Parathyroid adenoma (tissue), 2 donors: ENCODE results near the gene PNPLA1.

Source experiments
- H2AFZ ChIP-seq: fragments of 300-600 bp; sonication (generic); one replicate; pipeline ENCODE4 v1.7.0; 2017; ENCODE audit warnings: antibody characterized with exemption, mild to moderate bottlenecking
- H3K27ac ChIP-seq: fragments of 300-600 bp; sonication (generic); one replicate; pipeline ENCODE4 v1.7.0; 2017
- H3K27me3 ChIP-seq: fragments of 300-600 bp; sonication (generic); one replicate; pipeline ENCODE4 v1.7.0; 2017; ENCODE audit warnings: low read length; ENCODE audit not compliant: control insufficient read depth, insufficient read depth
- H3K36me3 ChIP-seq: fragments of 300-600 bp; sonication (generic); one replicate; pipeline ENCODE4 v1.7.0; 2017; ENCODE audit warnings: low read length; ENCODE audit not compliant: control insufficient read depth, insufficient read depth
- H3K4me1 ChIP-seq: fragments of 300-600 bp; sonication (generic); one replicate; pipeline ENCODE4 v1.7.0; 2017; ENCODE audit warnings: control low read depth
- H3K4me2 ChIP-seq: fragments of 300-600 bp; sonication (generic); one replicate; pipeline ENCODE4 v1.7.0; 2017; ENCODE audit warnings: low read length
- H3K4me3 ChIP-seq: fragments of 300-600 bp; sonication (generic); one replicate; pipeline ENCODE4 v1.7.0; 2017; ENCODE audit warnings: low read depth, low read length
- H3K79me2 ChIP-seq: fragments of 300-600 bp; sonication (generic); one replicate; pipeline ENCODE4 v1.7.0; 2017; ENCODE audit warnings: control low read depth
- H3K9ac ChIP-seq: fragments of 300-600 bp; sonication (generic); one replicate; pipeline ENCODE4 v1.7.0; 2017; ENCODE audit warnings: mild to moderate bottlenecking
- H3K9me3 ChIP-seq: fragments of 300-600 bp; sonication (generic); one replicate; pipeline ENCODE4 v1.7.0; 2017; ENCODE audit warnings: low read length; ENCODE audit not compliant: control insufficient read depth
- TF ChIP-seq, protein P1 (sequence below): fragments of 300-600 bp; sonication (generic); IDR thresholded peaks from one replicate; pipeline ENCODE4 v1.7.0; 2017; ENCODE audit warnings: antibody characterized with exemption, mild to moderate bottlenecking
- donor health status: primary hyperparathyroidism.

Gene PNPLA1

DNA sequence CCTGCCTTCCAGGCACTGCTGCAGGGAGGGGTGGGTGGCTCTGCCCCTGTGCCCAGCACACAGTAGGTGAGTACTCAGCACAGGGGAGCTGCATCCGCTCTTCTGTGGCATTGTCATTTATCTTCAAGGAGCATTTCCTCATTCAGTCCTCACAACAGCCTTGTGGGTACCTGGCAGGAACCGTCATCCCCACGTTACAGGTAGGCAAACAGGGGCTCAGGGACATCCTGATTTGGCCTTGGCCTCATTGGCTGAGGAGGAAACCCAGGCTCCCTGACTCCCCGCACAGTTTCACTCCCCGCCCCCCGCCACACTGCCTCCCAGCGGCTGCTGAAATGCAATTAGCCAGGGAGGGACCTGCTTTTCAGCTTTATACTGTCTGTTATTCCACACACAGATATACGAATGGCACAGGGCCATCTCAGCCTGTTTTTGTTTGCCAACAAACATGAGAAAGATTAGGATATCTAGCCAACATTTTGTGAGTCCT lies 24.2 kb upstream of the PNPLA1 start:
- H3K79me2 ChIP-seq = no peaks in the 10 kb centered on the region
- H2AFZ ChIP-seq = no peak overlapping the region
- no peaks in the 10 kb centered on the region for H3K9me3 ChIP-seq
- H3K36me3 ChIP-seq = no peaks in the 10 kb centered on the region
- H3K27me3 ChIP-seq = no peaks in the 10 kb centered on the region
- H3K27ac ChIP-seq = no peak overlapping the region
- no peak overlapping the region for H3K4me2 ChIP-seq
- TF ChIP-seq, protein P1, sequence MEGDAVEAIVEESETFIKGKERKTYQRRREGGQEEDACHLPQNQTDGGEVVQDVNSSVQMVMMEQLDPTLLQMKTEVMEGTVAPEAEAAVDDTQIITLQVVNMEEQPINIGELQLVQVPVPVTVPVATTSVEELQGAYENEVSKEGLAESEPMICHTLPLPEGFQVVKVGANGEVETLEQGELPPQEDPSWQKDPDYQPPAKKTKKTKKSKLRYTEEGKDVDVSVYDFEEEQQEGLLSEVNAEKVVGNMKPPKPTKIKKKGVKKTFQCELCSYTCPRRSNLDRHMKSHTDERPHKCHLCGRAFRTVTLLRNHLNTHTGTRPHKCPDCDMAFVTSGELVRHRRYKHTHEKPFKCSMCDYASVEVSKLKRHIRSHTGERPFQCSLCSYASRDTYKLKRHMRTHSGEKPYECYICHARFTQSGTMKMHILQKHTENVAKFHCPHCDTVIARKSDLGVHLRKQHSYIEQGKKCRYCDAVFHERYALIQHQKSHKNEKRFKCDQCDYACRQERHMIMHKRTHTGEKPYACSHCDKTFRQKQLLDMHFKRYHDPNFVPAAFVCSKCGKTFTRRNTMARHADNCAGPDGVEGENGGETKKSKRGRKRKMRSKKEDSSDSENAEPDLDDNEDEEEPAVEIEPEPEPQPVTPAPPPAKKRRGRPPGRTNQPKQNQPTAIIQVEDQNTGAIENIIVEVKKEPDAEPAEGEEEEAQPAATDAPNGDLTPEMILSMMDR = no peak
- no peak overlapping the region for H3K4me3 ChIP-seq
- no peaks in the 10 kb centered on the region for H3K4me1 ChIP-seq
- no peak overlapping the region for H3K9ac ChIP-seq

DNA sequence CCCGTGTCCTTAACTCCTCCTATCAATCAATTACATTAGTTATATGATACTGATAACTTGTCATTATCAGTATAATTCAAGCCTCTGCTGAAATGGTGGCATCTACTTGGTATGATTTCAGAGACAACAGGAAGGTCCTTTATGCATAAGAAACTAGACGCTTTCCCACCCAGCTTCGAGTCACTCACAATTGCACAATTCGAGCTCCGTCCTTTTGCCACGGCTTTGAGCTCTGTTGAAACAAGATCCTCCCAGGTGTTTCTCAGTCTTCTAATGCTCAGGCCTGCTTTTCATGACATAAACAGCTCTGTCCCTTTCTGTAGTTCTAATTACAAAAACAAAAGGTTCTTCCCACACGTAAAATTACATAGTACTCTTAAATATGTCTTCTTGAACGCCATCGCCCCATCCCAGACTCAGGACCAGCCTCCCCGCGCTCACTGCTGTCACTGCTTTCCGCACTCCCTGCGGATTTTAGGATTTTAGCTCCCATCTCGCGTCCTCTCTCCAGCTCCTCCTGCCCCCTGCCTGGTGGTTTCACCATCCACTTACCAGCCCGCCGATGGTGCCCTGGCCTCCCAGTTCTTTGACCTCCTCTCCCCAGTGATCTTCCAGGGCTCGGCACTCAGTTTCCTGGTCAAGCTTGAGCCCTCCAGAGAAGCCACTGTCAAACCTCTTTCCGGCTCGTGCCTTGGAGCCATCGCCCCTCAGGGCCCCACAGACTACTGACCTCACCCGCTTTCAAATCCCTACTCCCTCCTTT lies 23.2 kb upstream of the PNPLA1 start:
- H3K9me3 ChIP-seq = no peaks in the 10 kb centered on the region
- H3K9ac ChIP-seq = no peak overlapping the region
- TF ChIP-seq, protein P1 = no peak
- no peaks in the 10 kb centered on the region for H3K79me2 ChIP-seq
- no peak overlapping the region for H3K4me2 ChIP-seq
- no peak overlapping the region for H3K4me3 ChIP-seq
- no peaks in the 10 kb centered on the region for H3K27me3 ChIP-seq
- H3K36me3 ChIP-seq = no peaks in the 10 kb centered on the region
- H3K27ac ChIP-seq = no peak overlapping the region
- no peak overlapping the region for H2AFZ ChIP-seq
- H3K4me1 ChIP-seq = no peaks in the 10 kb centered on the region

DNA sequence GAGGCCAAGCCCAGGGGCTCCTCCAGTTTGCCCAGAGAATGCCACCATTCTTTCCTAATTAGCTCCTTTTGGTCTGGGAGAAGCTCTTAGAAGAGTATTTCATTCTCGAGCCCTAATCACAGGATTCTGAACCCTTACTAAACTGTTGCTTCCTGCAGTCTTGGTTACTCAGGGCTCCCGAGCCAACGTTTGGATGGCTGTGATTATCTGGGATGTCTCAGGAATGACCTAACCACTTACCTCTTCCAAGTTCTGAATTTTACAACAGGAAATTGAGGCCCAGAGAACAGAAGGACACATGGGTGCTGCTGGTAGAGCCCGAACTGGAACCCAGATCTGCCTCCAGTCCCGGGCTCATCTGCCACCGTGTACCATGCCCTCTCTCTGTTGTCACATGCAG lies 22.2 kb upstream of the PNPLA1 start:
- no peak overlapping the region for H3K9ac ChIP-seq
- no peak overlapping the region for H2AFZ ChIP-seq
- H3K4me2 ChIP-seq = no peak overlapping the region
- no peaks in the 10 kb centered on the region for H3K4me1 ChIP-seq
- no peaks in the 10 kb centered on the region for H3K79me2 ChIP-seq
- TF ChIP-seq, protein P1 = no peak
- no peaks in the 10 kb centered on the region for H3K27me3 ChIP-seq
- no peak overlapping the region for H3K27ac ChIP-seq
- H3K4me3 ChIP-seq = no peak overlapping the region
- no peaks in the 10 kb centered on the region for H3K36me3 ChIP-seq
- no peaks in the 10 kb centered on the region for H3K9me3 ChIP-seq

DNA sequence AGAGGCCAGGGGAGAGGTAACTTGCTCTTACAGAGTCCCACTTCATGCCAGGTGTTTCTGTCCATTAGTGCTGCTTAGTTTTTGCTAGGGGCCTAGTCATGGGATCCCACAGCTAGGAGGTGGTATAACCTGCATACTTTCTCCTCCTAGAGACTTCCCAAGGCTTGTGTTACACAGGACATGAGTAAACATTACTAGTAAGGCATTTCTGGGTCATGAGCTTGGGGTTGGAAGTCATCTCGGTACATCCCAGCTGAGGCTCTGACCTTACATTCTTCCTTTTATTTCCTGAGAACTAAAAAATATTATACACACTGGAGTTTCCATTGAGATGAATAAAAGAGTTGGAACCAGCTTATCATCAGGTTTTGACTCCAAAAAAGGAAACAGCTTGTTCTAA lies 20.9 kb upstream of the PNPLA1 start:
- Histone ChIP-seq H3K9me3 (no peaks in the 10 kb centered on the region), H3K4me3 (no peak overlapping the region), H3K4me2 (no peak overlapping the region), H2AFZ (no peak overlapping the region), H3K9ac (no peak overlapping the region), H3K36me3 (no peaks in the 10 kb centered on the region), H3K4me1 (no peaks in the 10 kb centered on the region), H3K27me3 (no peaks in the 10 kb centered on the region), H3K79me2 (no peaks in the 10 kb centered on the region), H3K27ac (no peak overlapping the region)
- TF ChIP-seq, protein P1 = no peak

DNA sequence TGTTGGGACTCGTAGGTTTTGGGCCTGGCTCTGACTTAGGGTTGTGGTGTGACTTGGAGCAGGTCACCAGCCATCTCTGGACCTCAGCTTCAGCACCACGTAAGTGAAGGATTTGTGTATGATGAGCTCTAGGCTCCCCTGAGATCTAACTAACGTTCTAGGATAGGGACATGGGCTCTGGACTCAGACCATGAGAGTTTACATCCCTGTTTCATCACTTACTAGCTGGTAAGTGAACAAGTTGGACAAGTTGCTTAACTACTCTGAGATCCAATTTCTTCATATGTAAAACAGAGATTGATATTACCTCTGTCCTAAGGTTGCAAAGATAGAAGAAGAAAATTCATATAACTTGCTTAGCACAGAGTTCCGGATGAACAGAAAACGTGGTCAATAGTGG lies 20.3 kb upstream of the PNPLA1 start:
- Histone ChIP-seq H3K27me3 (no peaks in the 10 kb centered on the region), H3K36me3 (no peaks in the 10 kb centered on the region), H3K4me3 (no peak overlapping the region), H3K27ac (no peak overlapping the region), H2AFZ (no peak overlapping the region), H3K4me1 (no peaks in the 10 kb centered on the region), H3K9me3 (no peaks in the 10 kb centered on the region), H3K9ac (no peak overlapping the region), H3K79me2 (no peaks in the 10 kb centered on the region), H3K4me2 (no peak overlapping the region)
- TF ChIP-seq, protein P1 = no peak
